Stimulated activated CD4-positive, alpha-beta T cell treated with anti-CD3 and anti-CD28 coated beads, Interleukin-1b, Interleukin-23, amount 100 ng/mL, for 4 hours (primary cell): ENCODE results near the gene C10orf95.
"Not testable (repeated sequence)": the region's sequence is repeated elsewhere in the genome, so short reads cannot be mapped to it uniquely, and the experiment has no call there.

Experiments used
- DNase-seq, 2 donors: peaks; one replicate each; pipeline ENCODE4 v3.0.0-alpha.2; 2020; ENCODE audit warnings: low read depth in 2 of 2

Gene C10orf95, protein sequence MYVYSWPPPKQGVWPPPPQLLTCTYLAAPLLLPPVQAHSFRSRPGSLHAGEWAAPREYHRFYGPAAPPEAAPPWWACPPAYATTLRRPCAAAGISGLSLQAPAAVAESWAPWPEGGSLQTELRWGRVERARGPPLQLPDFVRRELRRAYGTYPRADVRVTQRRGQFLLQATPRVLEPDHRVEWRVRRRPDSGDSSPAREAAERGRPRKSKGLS

GRCh38 chr10:102451105-102451969 lies at the start of gene C10orf95:
Gene C10orf95, minus strand, starts transcription at chr10:102451543. Its CDS starts 450 bp downstream, at chr10:102451093.
- DNase-seq: no peak

DNA sequence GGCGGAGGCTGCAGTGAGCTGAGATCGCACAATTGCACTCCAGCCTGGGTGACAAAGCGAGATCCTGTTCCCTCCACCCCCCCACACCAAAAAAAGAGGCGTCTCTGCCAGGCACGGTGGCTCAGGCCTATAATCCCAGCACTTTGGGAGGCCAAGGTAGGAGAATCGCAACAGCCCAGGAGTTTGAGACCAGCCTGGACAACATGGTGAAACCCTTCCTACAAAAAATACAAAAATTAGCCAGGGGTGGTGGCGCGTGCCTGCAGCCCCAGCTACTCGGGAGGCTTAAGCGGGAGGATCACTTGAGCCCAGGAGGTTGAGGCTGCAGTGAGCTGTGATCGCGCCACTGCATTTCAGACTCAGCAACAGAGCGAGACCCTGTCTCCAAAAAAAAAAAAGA lies 49.3 kb upstream of the C10orf95 start:
- not testable (repeated sequence) for DNase-seq

- DNase-seq: no peak
These were observed 48.0 kb upstream of the C10orf95 start for GRCh38 chr10:102499356-102499755.

DNA sequence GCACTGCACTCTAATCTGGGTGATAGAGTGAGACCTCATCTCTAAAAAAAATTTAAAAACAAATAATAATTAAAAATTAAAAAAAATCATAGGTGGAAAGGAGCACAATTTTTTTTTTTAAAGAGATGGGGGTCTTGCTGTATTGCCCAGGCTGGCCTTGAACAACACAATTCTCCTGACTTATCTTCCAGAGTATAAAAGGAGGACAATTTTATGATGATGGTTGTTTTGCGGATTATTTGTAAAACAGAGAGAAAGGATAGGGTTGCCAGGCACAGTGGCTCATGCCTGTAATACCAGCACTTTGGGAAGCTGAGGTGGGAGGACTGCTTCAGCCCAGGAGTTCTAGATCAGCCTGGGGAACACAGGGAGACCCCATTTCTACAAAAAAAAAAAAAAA lies 46.2 kb upstream of the C10orf95 start:
- no peak for DNase-seq

- DNase-seq: no peak
These were observed 42.4 kb upstream of the C10orf95 start for GRCh38 chr10:102493771-102494170.

- no peak for DNase-seq
These were observed 41.6 kb upstream of the C10orf95 start for GRCh38 chr10:102492983-102493382.

DNA sequence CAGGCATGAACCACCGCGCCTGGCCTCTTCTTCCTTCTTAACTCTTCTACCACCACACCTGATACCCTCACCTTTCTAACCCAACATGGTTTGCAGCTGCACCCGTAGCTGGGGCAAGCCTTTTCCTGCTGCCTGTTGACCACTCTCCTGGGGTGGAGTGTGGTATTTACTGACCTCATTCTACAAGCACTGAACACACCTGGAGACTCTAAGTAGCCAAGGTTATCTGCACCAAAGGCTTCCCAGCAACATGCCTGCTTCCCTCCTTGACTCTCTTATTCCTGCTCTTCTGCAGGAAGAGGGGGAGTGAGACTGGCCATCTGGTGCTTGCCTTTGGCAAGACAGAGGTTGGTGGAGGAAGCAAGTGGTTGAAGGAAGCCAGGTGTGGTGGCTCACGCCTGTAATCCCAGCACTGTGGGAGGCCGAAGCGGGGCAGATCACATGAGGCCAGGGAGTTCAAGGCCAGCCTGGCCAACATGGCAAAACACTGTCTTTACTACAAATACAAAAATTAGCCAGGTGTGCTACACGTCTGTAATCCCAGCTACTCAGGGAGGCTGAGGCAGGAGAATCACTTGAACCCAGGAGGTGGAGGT lies 41.1 kb upstream of the C10orf95 start:
- DNase-seq: no peak

GRCh38 chr10:102491136-102491535 lies 39.8 kb upstream of the C10orf95 start:
- DNase-seq: no peak

- DNase-seq: no peak
These were observed 33.9 kb upstream of the C10orf95 start for GRCh38 chr10:102485093-102485784.

- no peak for DNase-seq
These were observed 32.7 kb upstream of the C10orf95 start for GRCh38 chr10:102484021-102484420.

DNA sequence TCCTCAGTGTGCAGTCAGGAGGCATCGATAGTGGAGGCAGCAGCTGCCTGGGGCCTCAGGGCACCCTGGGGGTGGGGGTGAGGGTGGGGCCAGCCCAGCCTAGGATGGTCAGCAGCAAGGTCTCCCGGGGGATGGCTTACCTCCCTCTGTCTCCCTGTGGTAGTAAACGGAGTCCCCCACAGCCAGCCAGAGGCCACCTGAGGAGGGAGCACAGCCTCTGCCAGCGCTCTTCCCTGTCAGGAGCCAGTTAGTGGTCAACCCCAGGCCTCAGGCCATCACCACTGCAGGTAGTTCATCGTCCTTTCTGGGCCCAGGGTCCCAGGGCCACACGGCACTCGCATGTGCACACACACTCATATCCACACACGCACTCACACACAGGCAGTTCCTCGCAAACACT lies 29.1 kb upstream of the C10orf95 start:
- no peak for DNase-seq

- no peak for DNase-seq
These were observed 28.3 kb upstream of the C10orf95 start for GRCh38 chr10:102479651-102480050.

- DNase-seq: no peak
These were observed 25.3 kb upstream of the C10orf95 start for GRCh38 chr10:102476466-102477141.

- DNase-seq: no peak
These were observed 24.2 kb upstream of the C10orf95 start for GRCh38 chr10:102475451-102476040.

GRCh38 chr10:102473445-102474331 lies 22.3 kb upstream of the C10orf95 start:
- no peak for DNase-seq

GRCh38 chr10:102470579-102471546 lies 19.5 kb upstream of the C10orf95 start:
- no peak for DNase-seq

- DNase-seq: no peak
These were observed 17.3 kb upstream of the C10orf95 start for GRCh38 chr10:102468683-102469082.

GRCh38 chr10:102467971-102468438 lies 16.7 kb upstream of the C10orf95 start:
- no peak for DNase-seq

DNA sequence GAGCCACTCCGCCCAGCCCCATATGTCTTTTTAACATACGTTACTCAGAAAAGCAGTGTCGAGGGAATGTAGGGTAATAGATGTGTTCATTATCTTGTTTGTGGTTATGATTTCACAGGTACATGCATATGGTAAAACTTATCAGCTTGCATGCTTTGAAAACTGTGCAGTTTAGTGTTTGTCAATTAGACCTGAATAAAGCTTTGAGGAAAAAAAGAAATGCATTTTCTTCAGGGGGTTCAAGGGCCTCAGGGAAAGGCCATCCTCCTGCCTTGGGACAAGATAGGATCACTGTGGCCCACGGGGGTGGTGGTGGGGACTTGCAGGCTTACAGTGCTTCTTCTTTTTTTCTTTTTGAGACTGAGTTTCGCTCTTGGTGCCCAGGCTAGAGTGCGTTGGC lies 16.0 kb upstream of the C10orf95 start:
- DNase-seq: no peak
